GM19023 (cell line): ENCODE measurements around the gene XBP1.
"Not testable (repeated sequence)": the region's sequence is repeated elsewhere in the genome, so short reads cannot be mapped to it uniquely, and the experiment has no call there.

Experiments used
- ATAC-seq: cut with Tn5 transposase; IDR thresholded peaks from one replicate; pipeline ENCODE4 v1.9.1; 2021; ENCODE audit warnings: mild to moderate bottlenecking, moderate library complexity; ENCODE audit not compliant: unreplicated experiment

XBP1 gene

GRCh38 chr22:28819253-28820096 lies 19.1 kb upstream of the XBP1 start:
- no peak for ATAC-seq

GRCh38 chr22:28817919-28818859 lies 17.8 kb upstream of the XBP1 start:
- ATAC-seq: no peak

- ATAC-seq: no peak
Measured at GRCh38 chr22:28817064-28817463, 16.7 kb upstream of the XBP1 start.

GRCh38 chr22:28815729-28816128 lies 15.4 kb upstream of the XBP1 start:
- no peak for ATAC-seq

DNA sequence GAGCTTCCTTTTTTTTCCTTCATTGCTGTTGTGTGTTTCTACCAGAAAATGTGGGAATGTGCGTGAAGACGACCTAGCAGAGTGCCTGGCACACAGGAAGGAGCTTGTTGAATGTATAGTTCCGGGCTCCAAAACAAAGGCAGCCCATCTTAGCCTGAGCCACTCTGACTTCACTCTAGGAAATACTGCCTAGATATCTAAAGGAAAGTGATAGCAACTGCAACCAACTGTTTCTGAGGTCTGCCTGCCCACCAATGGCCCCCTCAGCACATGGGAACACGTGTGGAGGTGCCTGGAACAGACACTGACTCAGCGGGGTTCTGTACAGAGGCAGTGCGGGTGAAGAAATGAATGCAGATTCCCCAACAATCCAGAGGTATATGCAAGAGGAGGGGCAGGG lies 14.7 kb upstream of the XBP1 start:
- ATAC-seq: no peak

DNA sequence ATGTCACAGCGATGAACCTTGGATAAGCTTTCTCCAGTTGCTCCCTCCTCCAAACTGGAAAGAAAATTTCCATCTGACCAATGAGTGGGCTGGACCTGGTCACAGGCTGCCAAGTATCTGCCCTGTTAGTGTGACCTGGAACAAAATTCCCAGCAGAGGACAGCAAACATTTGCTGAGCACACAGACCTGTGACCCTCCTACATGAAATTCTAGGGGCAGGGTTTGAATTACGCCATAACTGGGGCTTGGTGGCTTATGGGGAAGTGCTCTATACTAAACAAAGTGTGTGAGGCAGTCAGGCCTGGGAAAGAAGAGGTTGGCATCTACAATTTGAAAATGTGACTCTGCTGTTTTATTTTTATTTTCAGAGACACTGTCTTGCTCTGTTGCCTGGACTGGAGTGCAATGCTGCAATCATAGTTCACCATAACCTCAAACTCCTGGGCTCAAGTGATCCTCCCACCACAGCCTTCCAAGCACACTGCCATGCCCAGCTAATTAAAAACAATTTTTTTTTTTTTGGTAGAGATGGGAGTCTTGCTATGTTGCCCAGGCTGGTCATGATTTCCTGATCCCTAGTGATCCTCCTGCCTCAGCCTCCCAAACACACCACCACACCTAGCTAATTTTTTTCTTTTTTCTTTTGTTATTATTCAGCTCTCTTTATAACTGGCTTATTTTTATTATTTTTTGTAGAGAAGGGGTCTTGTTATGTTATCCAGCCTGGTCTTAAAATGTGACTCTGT lies 13.6 kb upstream of the XBP1 start:
- no peak for ATAC-seq

DNA sequence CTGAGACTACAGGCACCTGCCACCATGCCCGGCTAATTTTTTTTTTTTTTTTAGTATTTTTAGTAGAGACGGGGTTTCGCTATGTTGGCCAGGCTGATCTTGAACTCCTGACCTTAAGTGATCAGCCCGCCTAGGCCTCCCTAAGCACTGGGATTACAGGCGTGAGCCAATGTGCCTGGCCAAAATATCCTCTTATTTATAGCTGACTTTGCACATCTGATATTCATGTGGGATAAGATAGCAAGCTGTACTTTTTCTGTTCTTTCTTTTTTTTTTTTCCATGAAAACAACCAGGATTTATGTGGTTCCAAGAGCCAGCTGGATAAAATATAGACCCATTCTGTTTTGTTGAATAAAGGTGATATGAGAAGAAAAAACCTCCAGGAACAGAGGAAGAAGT lies 12.1 kb upstream of the XBP1 start:
- ATAC-seq: no peak

GRCh38 chr22:28810821-28811491 lies 10.6 kb upstream of the XBP1 start:
- ATAC-seq: no peak

- no peak for ATAC-seq
Measured at GRCh38 chr22:28808716-28809355, 8.5 kb upstream of the XBP1 start.

- ATAC-seq: not testable (repeated sequence)
Measured at GRCh38 chr22:28805426-28805825, 5.1 kb upstream of the XBP1 start.

DNA sequence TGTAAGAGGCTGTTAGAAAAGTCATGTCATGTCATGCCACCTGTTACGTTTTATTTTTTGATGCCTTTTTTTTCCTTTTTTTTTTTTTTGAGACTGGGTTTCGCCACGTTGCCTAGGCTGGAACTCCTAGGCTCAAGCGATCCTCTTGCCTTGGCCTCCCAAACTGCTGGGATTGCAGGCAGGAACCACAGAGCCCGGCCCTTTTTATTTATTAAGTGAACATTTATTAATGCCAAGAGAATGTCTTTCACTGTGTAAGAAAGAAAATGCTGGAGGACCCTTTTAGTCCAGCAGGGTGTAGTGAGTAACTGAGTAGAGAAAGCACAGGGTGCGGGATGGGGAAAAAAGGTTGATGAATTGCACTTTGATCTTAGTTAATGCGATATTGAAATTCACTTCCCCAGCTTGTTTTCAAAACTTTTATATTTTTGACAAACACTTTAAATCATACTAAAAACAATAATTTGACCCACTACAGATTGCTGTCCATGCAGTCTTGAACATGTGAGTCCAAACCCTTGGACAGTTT lies 2.3 kb upstream of the XBP1 start:
- ATAC-seq: no peak

- ATAC-seq: no peak
Measured at GRCh38 chr22:28801845-28802594, 1.7 kb upstream of the XBP1 start.

DNA sequence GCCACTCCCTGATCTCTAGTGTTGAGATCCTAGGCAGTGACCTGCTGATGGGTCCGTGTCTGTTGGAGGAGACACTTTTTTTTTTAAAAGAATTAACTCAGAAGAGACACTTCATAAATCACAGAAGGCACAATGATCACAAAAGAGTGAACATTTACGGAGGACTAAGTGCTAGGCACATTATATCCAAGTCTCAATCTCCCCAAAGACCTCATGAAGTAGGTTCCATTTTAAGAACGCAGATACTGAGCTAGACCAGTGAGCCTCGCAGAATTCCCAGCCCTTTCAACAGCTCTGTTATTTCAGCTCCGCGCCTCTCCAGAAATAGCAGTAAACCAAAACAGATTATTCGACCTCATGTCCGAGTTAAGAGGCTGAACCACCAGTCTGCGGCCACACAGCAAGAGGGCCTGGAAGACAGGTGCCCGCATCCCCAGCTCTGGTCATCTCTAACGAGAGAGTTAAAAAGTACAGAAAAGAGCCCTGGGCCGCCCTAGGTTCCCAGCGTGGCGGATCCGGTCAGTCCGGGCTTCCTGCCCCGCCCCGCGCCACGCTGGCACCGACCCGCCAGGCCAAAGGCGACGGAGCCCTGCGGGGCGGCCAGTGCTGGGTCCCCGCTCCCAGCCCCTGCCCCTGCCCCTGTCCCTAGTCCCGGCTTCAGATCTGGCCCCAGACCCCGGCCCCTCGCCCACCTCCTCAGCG lies 612 bp downstream of the XBP1 start:
- ATAC-seq: peak; percentile 30

DNA sequence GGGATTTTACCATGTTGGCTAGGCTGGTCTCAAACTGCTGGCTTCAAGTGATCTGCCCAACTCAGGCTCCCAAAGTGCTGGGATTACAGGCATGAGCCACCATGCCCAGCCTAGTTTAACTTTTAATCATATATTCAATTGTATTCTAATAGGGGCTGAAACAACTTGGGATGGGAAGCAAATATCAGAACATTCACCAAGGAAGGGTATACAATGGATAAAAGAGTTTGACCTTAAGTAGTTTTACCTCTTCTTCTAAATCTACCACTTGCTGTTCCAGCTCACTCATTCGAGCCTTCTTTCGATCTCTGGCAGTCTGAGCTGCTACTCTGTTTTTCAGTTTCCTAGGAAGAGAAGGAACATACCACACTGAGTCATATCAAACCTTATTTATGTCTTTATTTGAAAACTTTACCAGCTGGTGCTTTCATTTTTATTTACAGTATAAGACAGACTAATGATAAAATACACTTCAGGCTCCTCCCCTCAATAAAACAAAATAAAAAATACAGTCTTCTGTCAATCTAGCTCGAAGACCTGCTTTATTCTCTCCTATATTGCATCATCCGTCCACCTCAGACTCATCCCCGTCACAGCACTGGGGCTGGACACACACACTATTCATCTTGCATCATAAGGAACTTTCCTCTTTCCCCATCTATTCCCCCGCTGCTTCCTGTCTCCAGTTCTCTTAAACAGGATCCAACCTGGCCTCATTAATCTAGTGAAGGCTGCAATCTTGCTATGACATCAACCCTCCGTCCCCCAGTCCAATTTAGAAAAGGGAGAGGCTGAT lies 1.4 kb downstream of the XBP1 start:
- ATAC-seq: no peak

DNA sequence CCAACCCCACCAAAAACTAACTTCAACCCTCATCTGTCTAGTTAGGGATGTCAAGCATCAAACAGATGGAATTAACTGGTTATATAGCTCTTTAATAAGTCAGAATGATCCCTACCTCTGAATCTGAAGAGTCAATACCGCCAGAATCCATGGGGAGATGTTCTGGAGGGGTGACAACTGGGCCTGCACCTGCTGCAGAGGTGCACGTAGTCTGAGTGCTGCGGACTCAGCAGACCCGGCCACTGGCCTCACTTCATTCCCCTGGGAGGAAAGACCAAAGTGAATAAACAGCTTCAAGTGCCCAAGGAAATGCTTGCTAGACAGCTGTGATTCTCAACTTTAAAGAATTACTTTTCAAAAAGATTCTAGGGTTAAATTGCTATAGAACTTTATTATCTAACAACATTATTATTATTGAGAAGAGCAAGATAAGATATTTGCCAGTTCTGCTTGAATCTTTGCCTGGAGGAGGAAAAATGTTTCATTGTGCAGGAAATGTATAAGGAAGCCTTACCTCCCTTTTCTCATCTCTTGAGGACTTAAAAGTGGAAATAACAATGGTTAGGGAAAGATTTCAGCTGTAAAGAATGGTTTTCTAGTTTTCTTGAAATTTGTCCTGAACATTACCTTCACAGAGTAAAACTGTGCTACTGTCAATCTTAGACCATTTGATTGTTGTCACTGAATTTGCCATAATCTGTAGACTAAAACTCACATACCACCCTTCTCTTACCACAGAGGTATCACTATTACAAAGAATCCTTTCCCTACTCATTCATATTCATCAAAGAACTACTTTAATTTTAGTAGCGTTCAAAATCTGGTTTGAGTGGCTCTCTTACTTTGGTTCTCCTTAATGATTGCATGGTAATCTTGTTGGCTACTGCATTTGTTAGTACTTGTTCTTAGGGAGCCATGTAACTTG lies 4.2 kb downstream of the XBP1 start:
- ATAC-seq: no peak

DNA sequence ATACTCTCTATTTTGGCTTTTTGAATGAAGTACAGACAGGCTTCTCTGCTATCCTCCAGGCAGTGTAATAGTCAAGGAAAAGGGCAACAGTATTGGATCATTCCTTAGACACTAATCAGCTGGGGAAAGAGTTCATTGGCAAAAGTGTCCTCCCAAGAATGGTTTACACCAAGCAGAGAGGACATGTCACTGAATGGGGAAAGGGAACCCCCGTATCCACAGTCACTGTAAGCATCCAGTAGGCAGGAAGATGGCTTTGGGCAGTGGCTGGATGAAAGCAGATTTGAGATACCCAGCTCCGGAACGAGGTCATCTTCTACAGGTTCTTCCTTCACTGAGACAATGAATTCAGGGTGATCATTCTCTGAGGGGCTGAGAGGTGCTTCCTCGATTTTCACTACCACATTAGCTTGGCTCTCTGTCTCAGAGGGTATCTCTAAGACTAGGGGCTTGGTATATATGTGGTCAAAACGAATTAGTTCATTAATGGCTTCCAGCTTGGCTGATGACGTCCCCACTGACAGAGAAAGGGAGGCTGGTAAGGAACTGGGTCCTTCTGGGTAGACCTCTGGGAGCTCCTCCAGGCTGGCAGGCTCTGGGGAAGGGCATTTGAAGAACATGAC lies 5.2 kb downstream of the XBP1 start:
- no peak for ATAC-seq
